ENCODE measurements around the gene RUVBL2.
"Not testable (repeated sequence)": the region's sequence is repeated elsewhere in the genome, so short reads cannot be mapped to it uniquely, and the experiment has no call there.

Gene RUVBL2

DNA sequence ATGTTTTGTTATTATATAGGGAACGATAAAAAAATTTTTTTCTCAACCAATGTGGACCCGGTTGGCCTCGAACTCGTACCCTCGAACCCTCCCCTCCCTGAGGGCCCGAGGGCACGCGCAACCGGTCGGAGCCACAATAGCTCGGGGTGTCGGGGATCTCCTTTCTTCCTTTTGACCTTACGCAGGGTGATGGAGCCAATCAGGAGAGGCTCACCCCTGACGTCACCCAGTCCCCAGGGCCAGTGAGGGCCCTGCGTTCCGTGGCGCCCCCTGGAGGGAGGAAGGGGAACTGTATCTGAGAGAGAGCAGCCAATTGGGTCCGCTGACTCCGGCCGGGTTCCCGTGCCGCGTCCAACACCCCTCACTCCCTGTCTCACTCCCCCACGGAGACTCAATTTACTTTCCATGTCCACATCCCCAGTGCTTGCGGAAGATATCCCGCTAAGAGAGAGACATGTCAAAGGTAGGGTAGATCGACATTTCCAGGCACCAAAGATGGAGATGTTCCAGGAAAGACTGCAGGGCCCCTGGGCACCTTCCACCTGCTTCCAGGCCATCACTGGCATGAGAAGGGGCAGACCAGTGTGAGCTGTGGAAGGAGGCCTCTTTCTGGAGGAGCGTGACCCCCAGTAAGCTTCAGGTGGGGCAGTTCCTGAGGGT lies 38.1 kb downstream of the RUVBL2 start, which contains the start of gene CGB2:
TSS of gene CGB2 (plus strand) at position 249 of the 660 bp plus-strand sequence. CDS start at position 455, 206 bp downstream.
- H3K9me3 Mint-ChIP-seq; H3K36me3 Mint-ChIP-seq (ENCODE audit: low read depth); H3K27ac Mint-ChIP-seq; H3K4me1 Mint-ChIP-seq; H3K4me3 Mint-ChIP-seq: not testable (repeated sequence)
- TF ChIP-seq, protein P1, sequence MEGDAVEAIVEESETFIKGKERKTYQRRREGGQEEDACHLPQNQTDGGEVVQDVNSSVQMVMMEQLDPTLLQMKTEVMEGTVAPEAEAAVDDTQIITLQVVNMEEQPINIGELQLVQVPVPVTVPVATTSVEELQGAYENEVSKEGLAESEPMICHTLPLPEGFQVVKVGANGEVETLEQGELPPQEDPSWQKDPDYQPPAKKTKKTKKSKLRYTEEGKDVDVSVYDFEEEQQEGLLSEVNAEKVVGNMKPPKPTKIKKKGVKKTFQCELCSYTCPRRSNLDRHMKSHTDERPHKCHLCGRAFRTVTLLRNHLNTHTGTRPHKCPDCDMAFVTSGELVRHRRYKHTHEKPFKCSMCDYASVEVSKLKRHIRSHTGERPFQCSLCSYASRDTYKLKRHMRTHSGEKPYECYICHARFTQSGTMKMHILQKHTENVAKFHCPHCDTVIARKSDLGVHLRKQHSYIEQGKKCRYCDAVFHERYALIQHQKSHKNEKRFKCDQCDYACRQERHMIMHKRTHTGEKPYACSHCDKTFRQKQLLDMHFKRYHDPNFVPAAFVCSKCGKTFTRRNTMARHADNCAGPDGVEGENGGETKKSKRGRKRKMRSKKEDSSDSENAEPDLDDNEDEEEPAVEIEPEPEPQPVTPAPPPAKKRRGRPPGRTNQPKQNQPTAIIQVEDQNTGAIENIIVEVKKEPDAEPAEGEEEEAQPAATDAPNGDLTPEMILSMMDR (IDR thresholded peaks at IDR 0.05; ENCODE audit: unreplicated experiment in 3 of 3): peak in 1 of 3 experiments; percentile 13
- peaks cover 17% of the 10 kb centered on the region for H3K27me3 Mint-ChIP-seq (ENCODE audit: low read depth)

DNA sequence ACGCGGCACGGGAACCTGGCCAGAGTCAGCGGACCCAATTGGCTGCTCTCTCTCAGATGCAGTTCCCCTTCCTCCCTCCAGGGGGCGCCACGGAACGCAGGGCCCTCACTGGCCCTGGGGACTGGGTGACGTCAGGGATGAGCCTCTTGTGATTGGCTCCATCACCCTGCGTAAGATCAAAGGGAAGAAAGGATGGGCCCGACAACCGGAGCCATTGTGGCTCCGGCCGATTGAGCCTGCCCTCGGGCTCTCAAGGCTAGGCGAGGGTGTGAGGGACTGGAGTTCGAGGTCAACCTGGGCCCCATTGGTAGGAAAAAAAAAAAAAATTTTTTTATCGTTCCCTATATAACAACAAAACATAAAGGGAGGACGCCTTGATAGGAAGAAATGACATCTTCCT lies 43.1 kb downstream of the RUVBL2 start, which contains the start of gene CGB1:
TSS of gene CGB1 (minus strand) at position 81 of the 400 bp plus-strand sequence. CDS start 184 bp downstream, outside the sequence.
- not testable (repeated sequence) for H3K4me1 Mint-ChIP-seq; H3K9me3 Mint-ChIP-seq; H3K27ac Mint-ChIP-seq; H3K36me3 Mint-ChIP-seq (ENCODE audit: low read depth); H3K4me3 Mint-ChIP-seq
- H3K27me3 Mint-ChIP-seq (ENCODE audit: low read depth): peaks cover 11% of the 10 kb centered on the region

DNA sequence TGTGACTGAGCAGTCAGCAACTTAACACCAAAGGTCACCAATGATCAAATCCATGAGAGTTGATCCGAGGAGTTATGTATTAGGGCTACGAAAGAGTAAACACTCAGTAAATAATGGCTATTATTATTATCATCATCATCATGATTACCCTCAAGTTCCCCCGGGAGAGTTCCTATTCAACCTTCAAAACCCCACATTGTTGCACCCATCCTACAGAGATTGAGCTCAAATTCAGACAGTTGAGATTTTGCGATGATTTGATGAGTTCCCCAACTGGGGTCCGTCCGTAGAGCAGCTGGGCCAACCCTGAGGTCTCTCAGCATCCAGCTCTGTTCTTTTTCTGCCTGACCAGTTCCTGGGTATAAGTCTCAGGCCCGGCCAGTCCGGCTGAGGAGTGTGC lies 44.4 kb downstream of the RUVBL2 start:
- not testable (repeated sequence) for H3K9me3 Mint-ChIP-seq; H3K4me3 Mint-ChIP-seq; H3K4me1 Mint-ChIP-seq; H3K27ac Mint-ChIP-seq; H3K36me3 Mint-ChIP-seq (ENCODE audit: low read depth)
- peaks cover 12% of the 10 kb centered on the region for H3K27me3 Mint-ChIP-seq (ENCODE audit: low read depth)

DNA sequence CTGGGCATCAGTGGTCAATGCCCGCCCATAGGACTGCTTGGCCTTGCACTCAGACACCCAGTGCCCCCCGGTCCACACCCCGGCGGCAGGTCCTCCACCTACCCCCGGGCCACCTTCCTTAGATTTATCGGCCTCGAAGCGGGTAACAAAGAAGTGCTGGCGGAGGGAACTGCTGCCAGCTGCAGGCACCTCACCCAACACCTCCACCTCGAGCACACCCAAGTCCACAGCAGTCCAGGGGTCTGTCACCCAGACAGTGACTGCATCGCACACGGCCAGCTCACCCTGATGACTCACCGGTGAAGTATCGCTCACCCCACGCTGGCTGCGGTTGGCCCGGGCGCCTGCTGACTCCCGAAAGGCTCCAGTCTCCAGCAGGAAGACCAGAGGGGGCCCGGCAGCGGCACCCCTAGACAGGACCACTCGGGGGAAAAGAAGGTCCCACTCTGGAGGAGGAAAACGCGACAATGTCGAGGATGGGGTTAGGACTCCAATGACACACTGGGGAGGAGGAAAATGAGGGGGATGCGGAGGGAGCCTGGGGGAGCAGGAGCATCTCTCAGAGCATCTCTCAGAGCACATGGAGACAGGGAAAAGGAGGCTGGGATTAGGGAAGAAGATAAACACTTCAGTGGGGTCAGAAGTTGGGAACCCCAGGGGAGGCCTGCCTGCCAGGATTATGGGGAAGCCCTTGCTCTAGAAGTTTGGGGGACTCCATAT lies 45.0 kb downstream of the RUVBL2 start:
- H3K4me1 Mint-ChIP-seq, H3K27ac Mint-ChIP-seq, H3K9me3 Mint-ChIP-seq: not testable (repeated sequence)

DNA sequence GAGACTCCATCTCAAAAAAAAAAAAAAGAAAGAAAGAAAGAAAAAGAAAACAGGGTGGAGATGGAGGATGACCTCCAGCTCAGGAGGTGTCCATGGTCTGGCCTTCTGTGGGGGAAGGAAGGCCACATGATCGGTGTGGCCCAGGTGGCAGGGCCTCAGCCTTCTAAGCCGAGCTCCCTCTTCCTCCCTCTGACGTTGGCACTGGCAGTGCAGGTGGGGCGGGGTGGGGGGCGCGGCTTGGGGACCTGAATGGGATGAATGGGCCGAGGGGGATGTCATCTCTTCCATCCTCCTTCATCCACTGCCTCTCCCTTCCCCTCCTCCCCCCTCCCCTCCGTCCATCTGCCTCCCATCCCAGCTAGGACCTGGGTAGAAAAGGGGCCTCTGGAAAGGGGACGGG lies 46.0 kb downstream of the RUVBL2 start:
- H3K27me3 Mint-ChIP-seq (ENCODE audit: low read depth); H3K4me3 Mint-ChIP-seq; H3K4me1 Mint-ChIP-seq; H3K36me3 Mint-ChIP-seq (ENCODE audit: low read depth); H3K27ac Mint-ChIP-seq; H3K9me3 Mint-ChIP-seq: not testable (repeated sequence)

More for the DNA sequence above, 45.0 kb downstream of the RUVBL2 start:
- H3K27me3 Mint-ChIP-seq (ENCODE audit: low read depth): peaks cover 13% of the 10 kb centered on the region
- not testable (repeated sequence) for H3K36me3 Mint-ChIP-seq (ENCODE audit: low read depth); H3K4me3 Mint-ChIP-seq

DNA sequence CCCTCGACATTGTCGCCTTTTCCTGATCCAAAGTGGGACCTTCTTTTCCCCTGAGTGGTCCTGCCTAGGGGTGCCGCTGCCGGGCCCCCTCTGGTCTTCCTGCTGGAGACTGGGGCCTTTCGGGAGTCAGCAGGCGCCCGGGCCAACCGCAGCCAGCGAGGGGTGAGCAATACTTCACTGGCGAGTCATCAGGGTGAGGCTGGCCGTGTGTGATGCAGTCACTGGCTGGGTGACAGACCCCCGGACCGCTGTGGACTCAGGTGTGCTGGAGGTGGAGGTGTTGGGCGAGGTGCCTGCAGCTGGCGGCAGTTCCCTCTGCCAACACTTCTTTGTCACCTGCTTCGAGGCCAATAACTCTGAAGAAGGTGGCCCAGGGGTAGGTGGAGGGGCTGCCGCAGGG lies 48.5 kb downstream of the RUVBL2 start:
- Mint-ChIP-seq H3K27ac (no peak overlapping the region), H3K27me3 (ENCODE audit: low read depth) (peaks cover 4% of the 10 kb centered on the region), H3K4me1 (no peaks in the 10 kb centered on the region), H3K4me3 (no peak overlapping the region), H3K9me3 (no peaks in the 10 kb centered on the region), H3K36me3 (ENCODE audit: low read depth) (no peaks in the 10 kb centered on the region)
- TF ChIP-seq, protein P1 (IDR thresholded peaks at IDR 0.05; ENCODE audit: unreplicated experiment in 3 of 3): no peak

DNA sequence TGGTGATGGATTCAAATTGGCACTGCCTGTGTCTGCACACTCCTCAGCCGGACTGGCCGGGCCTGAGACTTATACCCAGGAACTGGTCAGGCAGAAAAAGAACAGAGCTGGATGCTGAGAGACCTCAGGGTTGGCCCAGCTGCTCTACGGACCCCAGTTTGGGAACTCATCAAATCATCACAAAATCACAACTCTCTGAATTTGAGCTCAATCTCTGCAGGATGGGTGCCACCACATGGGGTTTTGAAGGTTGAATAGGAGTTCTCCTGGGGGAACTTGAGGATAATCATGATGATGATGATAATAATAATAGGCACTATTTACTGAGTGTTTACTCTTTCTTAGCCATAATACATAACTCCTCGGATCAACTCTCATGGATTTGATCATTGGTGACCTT lies 49.0 kb downstream of the RUVBL2 start:
- H3K36me3 Mint-ChIP-seq (ENCODE audit: low read depth); H3K27ac Mint-ChIP-seq: not testable (repeated sequence)

DNA sequence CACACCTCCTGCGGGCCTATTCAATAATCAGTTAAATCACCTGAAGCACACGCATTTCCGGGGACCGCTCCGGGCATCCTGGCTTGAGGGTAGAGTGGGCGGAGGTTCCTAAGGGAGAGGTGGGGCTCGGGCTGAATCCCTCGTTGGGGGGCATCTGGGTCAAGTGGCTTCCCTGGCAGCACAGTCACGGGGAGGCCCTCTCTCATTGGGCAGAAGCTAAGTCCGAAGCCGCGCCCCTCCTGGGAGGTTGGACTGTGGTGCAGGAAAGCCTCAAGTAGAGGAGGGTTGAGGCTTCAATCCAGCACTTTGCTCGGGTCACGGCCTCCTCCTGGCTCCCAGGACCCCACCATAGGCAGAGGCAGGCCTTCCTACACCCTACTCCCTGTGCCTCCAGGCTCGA lies 49.9 kb downstream of the RUVBL2 start, which contains the start of gene CGB5:
TSS of gene CGB5 (plus strand) at position 301 of the 400 bp plus-strand sequence. CDS start 362 bp downstream, outside the sequence.
- H3K27ac Mint-ChIP-seq; H3K9me3 Mint-ChIP-seq; H3K4me1 Mint-ChIP-seq; H3K4me3 Mint-ChIP-seq; H3K27me3 Mint-ChIP-seq (ENCODE audit: low read depth); H3K36me3 Mint-ChIP-seq (ENCODE audit: low read depth): not testable (repeated sequence)

More for the DNA sequence above, 49.0 kb downstream of the RUVBL2 start:
- H3K4me1 Mint-ChIP-seq; H3K9me3 Mint-ChIP-seq; H3K4me3 Mint-ChIP-seq; H3K27me3 Mint-ChIP-seq (ENCODE audit: low read depth): not testable (repeated sequence)

DNA sequence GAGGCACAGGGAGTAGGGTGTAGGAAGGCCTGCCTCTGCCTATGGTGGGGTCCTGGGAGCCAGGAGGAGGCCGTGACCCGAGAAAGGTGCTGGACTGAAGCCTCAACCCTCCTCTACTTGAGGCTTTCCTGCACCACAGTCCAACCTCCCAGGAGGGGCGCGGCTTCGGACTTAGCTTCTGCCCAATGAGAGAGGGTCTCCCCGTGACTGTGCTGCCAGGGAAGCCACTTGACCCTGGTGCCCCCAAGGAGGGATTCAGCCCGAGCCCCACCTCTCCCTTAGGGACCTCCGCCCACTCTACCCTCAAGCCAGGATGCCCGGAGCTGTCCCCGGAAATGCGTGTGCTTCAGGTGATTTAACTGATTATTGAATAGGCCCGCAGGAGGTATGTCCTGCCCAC lies 55.3 kb downstream of the RUVBL2 start, which contains the start of gene CGB8:
TSS of gene CGB8 (minus strand) at position 101 of the 400 bp plus-strand sequence. CDS start 372 bp downstream, outside the sequence.
- H3K36me3 Mint-ChIP-seq (ENCODE audit: low read depth); H3K4me3 Mint-ChIP-seq; H3K4me1 Mint-ChIP-seq; H3K9me3 Mint-ChIP-seq; H3K27ac Mint-ChIP-seq: not testable (repeated sequence)
- H3K27me3 Mint-ChIP-seq (ENCODE audit: low read depth): peaks cover 17% of the 10 kb centered on the region

DNA sequence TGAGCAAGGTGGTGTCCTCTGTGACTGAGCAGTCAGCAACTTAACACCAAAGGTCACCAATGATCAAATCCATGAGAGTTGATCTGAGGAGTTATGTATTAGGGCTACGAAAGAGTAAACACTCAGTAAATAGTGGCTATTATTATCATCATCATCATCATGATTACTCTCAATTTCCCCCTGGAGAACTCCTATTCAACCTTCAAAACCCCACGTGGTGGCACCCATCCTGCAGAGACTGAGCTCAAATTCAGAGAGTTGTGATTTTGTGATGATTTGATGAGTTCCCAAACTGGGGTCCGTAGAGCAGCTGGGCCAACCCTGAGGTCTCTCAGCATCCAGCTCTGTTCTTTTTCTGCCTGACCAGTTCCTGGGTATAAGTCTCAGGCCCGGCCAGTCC lies 56.1 kb downstream of the RUVBL2 start:
- not testable (repeated sequence) for H3K4me1 Mint-ChIP-seq; H3K9me3 Mint-ChIP-seq; H3K4me3 Mint-ChIP-seq; H3K27ac Mint-ChIP-seq; H3K36me3 Mint-ChIP-seq (ENCODE audit: low read depth)
- H3K27me3 Mint-ChIP-seq (ENCODE audit: low read depth): peaks cover 20% of the 10 kb centered on the region

DNA sequence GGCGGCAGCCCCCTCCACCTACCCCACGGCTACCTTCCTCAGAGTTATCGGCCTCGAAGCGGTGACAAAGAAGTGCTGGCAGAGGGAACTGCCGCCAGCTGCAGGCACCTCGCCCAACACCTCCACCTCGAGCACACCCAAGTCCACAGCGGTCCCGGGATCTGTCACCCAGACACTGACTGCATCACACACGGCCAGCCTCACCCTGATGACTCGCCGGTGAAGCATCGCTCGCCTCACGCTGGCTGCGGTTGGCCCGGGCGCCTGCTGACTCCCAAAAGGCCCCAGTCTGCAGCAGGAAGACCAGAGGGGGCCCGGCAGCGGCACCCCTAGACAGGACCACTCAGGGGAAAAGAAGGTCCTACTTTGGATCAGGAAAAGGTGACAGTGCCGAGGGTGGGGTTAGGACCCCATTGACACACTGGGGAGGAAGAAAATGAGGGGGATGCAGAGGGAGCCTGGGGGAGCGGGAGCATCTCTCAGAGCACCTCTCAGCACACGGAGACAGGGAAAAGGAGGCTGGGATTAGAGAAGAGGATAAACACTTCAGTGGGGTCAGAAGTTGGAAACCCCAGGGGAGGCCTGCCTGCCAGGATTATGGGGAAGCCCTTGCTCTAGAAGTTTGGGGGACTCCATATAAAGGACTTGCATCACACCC lies 56.8 kb downstream of the RUVBL2 start:
- H3K4me3 Mint-ChIP-seq, H3K9me3 Mint-ChIP-seq, H3K4me1 Mint-ChIP-seq: not testable (repeated sequence)

More for the DNA sequence above, 56.8 kb downstream of the RUVBL2 start:
- not testable (repeated sequence) for H3K27ac Mint-ChIP-seq; H3K36me3 Mint-ChIP-seq (ENCODE audit: low read depth)
- peaks cover 25% of the 10 kb centered on the region for H3K27me3 Mint-ChIP-seq (ENCODE audit: low read depth)
